K562 (cell line): ENCODE data around the gene LETM1. TPM values are rescaled to one million over a fixed set of nuclear protein-coding genes. Genes with fewer than 3 reads are reported as not detected.

Experiments
- ATAC-seq: fragments of 200-7000 bp; cut with Tn5 transposase; 3 replicates; pipeline ENCODE4 v1.9.1; 2020; ENCODE audit warnings: moderate library complexity
- BruUV-seq: library from RNA; stranded (reverse); fragments of 400-500 nt; replicated peaks from 2 replicates; lab custom pipeline; 2021; lab: Mats Ljungman, UMichigan
- CTCF ChIA-PET: fragments of 300-600 bp; formaldehyde crosslinking; extraction: SDS; loops from one replicate; lab custom pipeline; 2021; ENCODE audit warnings: low intra/inter-chr PET ratio; lab: Yijun Ruan, JAX
- POLR2A ChIA-PET: fragments of 300-600, 350-650 bp; sonication (Branson Sonifier 250); formaldehyde crosslinking; extraction: SDS; loops from one replicate; lab custom pipeline; 2021; ENCODE audit warnings: antibody characterized with exemption, inconsistent platforms; lab: Yijun Ruan, JAX
- DNase-seq, 4 experiments: peaks; one replicate each; pipeline versions ENCODE4 v3.0.0 to v3.0.0-alpha.2; 2011 to 2018; ENCODE audit warnings: low spot score in 3 of 4, mixed read lengths in 3 of 4; ENCODE audit errors: extremely low read depth in 1 of 4
- FAIRE-seq: peaks from 2 replicates; lab custom pipeline; 2011; peaks lifted over from hg19 to GRCh38; lab: Jason Lieb, UNC
- H2AFZ ChIP-seq: 2 replicates; pipeline ENCODE4 v1.6.0; 2011; ENCODE audit warnings: low read depth, low read length, control low read depth, inconsistent platforms
- H3K27ac ChIP-seq: fragments of 200-600 bp; 3 replicates; pipeline ENCODE4 v1.8.0; 2011; ENCODE audit warnings: low read depth, mild to moderate bottlenecking, control low read depth, inconsistent platforms, low read length, moderate library complexity, mixed read lengths; ENCODE audit errors: extremely low read depth
- H3K27me3 ChIP-seq, 2 experiments: fragments of 300-600 bp in 1 of 2; 2 replicates in 1 of 2; 3 replicates in 1 of 2; pipeline versions ENCODE4 v1.6.0 to v1.8.0; 2011; ENCODE audit warnings: inconsistent platforms in 2 of 2, low read length in 2 of 2, mild to moderate bottlenecking in 1 of 2, mixed read lengths in 1 of 2, moderate library complexity in 1 of 2; ENCODE audit not compliant: control insufficient read depth in 2 of 2, insufficient read depth in 2 of 2
- H3K36me3 ChIP-seq: fragments of 300-600 bp; 3 replicates; pipeline ENCODE4 v1.8.0; 2011; ENCODE audit warnings: mild to moderate bottlenecking, low read length, inconsistent platforms; ENCODE audit not compliant: control insufficient read depth, insufficient read depth
- H3K4me1 ChIP-seq, 2 experiments: fragments of 200-600 bp in 1 of 2; replicated peaks in 1 of 2; 2 replicates in 1 of 2; 3 replicates in 1 of 2; pipeline versions ENCODE4 v1.5.1 to v1.8.0; 2011; ENCODE audit warnings: inconsistent platforms in 2 of 2, low read length in 2 of 2, mild to moderate bottlenecking in 1 of 2, mixed read lengths in 1 of 2, moderate library complexity in 1 of 2; ENCODE audit not compliant: control insufficient read depth in 2 of 2, insufficient read depth in 2 of 2
- H3K4me2 ChIP-seq: 2 replicates; pipeline ENCODE4 v1.6.1; 2011; ENCODE audit warnings: low read length, control low read depth, inconsistent platforms, mixed read lengths; ENCODE audit not compliant: insufficient read depth
- H3K4me3 ChIP-seq: fragments of 200-600 bp; sonication (generic), shearing (Covaris generic); 2 replicates; pipeline ENCODE4 v1.5.1; 2016; ENCODE audit warnings: control low read depth, inconsistent platforms
- H3K79me2 ChIP-seq: fragments of 200-600 bp; 3 replicates; pipeline ENCODE4 v1.8.0; 2011; ENCODE audit warnings: low read length, inconsistent platforms; ENCODE audit not compliant: control insufficient read depth, insufficient read depth
- H3K9ac ChIP-seq, 2 experiments: 2 replicates each; pipeline versions ENCODE4 v1.6.0 to v1.6.1; 2011; ENCODE audit warnings: low read depth in 2 of 2, low read length in 2 of 2, control low read depth in 1 of 2, inconsistent platforms in 1 of 2, mild to moderate bottlenecking in 1 of 2, mixed read lengths in 1 of 2; ENCODE audit not compliant: insufficient read depth in 1 of 2
- H3K9me1 ChIP-seq: one replicate; pipeline ENCODE4 v1.6.0; 2011; ENCODE audit warnings: inconsistent platforms, mild to moderate bottlenecking, low read length, moderate library complexity; ENCODE audit not compliant: control insufficient read depth, insufficient read depth
- H3K9me3 ChIP-seq: replicated peaks from 2 replicates; pipeline ENCODE4 v1.5.1; 2011; ENCODE audit warnings: low read depth, low read length, inconsistent platforms; ENCODE audit not compliant: control insufficient read depth, insufficient read depth
- H4K20me1 ChIP-seq: replicated peaks from 2 replicates; pipeline ENCODE4 v1.6.1; 2011; ENCODE audit warnings: low read length, inconsistent platforms, mixed read lengths; ENCODE audit not compliant: control insufficient read depth, insufficient read depth
- PHF8 ChIP-seq: fragments of 200-600 bp; sonication (generic); IDR thresholded peaks from 2 replicates; pipeline ENCODE4 v1.6.1; 2012; ENCODE audit warnings: mixed run types, mild to moderate bottlenecking, inconsistent platforms, low read length, moderate library complexity, borderline replicate concordance
- WGBS: fragments of 100-300 bp; shearing (Covaris generic); methylation state at CpG from one replicate; pipeline ENCODE4 v1.1.6; 2016; ENCODE audit warnings: low coverage, mixed read lengths; ENCODE audit not compliant: insufficient coverage; ENCODE audit errors: missing lambda C conversion rate; 5-methylcytosine and 5-hydroxymethylcytosine counted together
- in situ Hi-C: fragments of 300-500 bp; cut with MboI; formaldehyde crosslinking; loops from 4 replicates; pipeline ENCODE4 v1.15.0; 2018; ENCODE audit warnings: inconsistent platforms, mixed read lengths
- intact Hi-C: fragments of 100-400 bp; cut with micrococcal nuclease; formaldehyde crosslinking; loops from 2 replicates; pipeline ENCODE4 v1.14.2; 2022
- polyA plus RNA-seq, 8 experiments: library from polyadenylated mRNA; depleted of rRNA in 4 of 8; stranded (reverse) in 5 of 8; unstranded in 3 of 8; fragments of >200 nt; fragmentation: Nextera tagmentation in 2 of 8; fragmentation: Illumina TruSeq in 1 of 8; extraction: Ambion mirVana in 2 of 8; extraction: Trizol in 1 of 8; gene quantifications; 2 replicates each; pipeline versions ENCODE4 v1.2.1 to v1.2.3, GENCODE V29; 2011 to 2014; ENCODE audit warnings: inconsistent platforms in 1 of 8, missing spikeins in 1 of 8
- total RNA-seq, 7 experiments: library from RNA; depleted of rRNA in 6 of 7; stranded (reverse); fragments of >200 nt in 6 of 7; fragmentation: Illumina TruSeq in 2 of 7; extraction: Trizol in 2 of 7; gene quantifications; 2 replicates each; pipeline versions ENCODE4 v1.2.1 to v1.2.3, GENCODE V29; 2011 to 2021; ENCODE audit warnings: low replicate concordance in 1 of 7

LETM1 gene
- total and polyA plus RNA-seq, 9 of the 15 experiments (the other 6 are each of a cell fraction or from before 2014, with no cell fraction given): 3.9 to 109 (median 35.0) TPM

- intact Hi-C loops (no loop called here), in situ Hi-C loops (loop anchor here (5.0 kb wide), 1 partner anchor 86 kb away; no protein-coding TSS in a partner anchor)
- POLR2A ChIA-PET: interaction anchor here (0.9 to 1.7 kb wide), 3 partner anchors 42 to 95 kb away, joined by 3 to 7 read pairs (median 3); partner anchors contain the start of genes TACC3 and TMEM129
These were observed 39.7 kb downstream of the LETM1 start for GRCh38 chr4:1815997-1816860.

More at GRCh38 chr4:1815997-1816860, 39.7 kb downstream of the LETM1 start:
- no peaks in the 10 kb centered on the region for H3K27me3 ChIP-seq
- no peak overlapping the region for H3K9ac ChIP-seq
- no peaks in the 10 kb centered on the region for H3K79me2 ChIP-seq
- no peak overlapping the region for H3K4me2 ChIP-seq
- no peaks in the 10 kb centered on the region for H3K9me3 ChIP-seq
- H3K4me1 ChIP-seq: peaks cover 0 to 8% of the 10 kb centered on the region in 2 experiments; a peak in 1 of 5 replicates
- H2AFZ ChIP-seq: no peak overlapping the region
- TF ChIP-seq PHF8: no peak
- no peaks in the 10 kb centered on the region for H3K9me1 ChIP-seq
- ATAC-seq: no peak
- peaks cover 87% of the 10 kb centered on the region; the same call in 2 of the 3 replicates for H3K36me3 ChIP-seq
- no peak overlapping the region for H3K4me3 ChIP-seq
- no peak for FAIRE-seq
- CTCF ChIA-PET: no interaction called here
- no peak overlapping the region for H3K27ac ChIP-seq
- 95% methylated on average over 20 of the region's 25 CpGs for WGBS
- no TSS peak for BruUV-seq
- DNase-seq: no peak
- H4K20me1 ChIP-seq: no peaks in the 10 kb centered on the region; the same call in 1 of the 2 replicates
